ENCODE measurements around the gene CHST11.

The CHST11 gene

DNA sequence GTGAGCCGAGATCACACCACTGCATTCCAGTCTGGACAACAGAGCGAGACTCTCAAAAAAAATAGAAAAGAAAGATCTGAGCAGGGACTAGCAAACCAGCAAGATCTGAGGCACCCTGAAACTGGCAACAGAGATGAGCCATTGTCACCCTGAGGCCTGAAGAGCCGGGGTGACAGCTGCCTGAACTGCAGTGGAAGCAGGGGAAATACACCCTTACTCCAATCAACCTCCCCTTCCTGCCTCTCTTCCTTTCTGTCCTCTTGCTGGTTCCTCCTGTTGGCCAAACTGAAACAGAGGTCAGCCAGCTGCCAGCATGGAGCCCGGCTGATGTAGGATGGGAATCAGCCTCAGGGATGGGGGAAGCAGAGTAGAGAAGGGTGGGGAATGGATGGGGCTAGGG lies 192.0 kb downstream of the CHST11 start:
- no peak for DNase-seq (ENCODE audit: low read depth in 3 of 3, low spot score in 1 of 3)

GRCh38 chr12:104649217-104649824 lies 192.6 kb downstream of the CHST11 start:
- DNase-seq (ENCODE audit: low read depth in 3 of 3, low spot score in 1 of 3): no peak

GRCh38 chr12:104649921-104650320 lies 193.2 kb downstream of the CHST11 start:
- no peak for DNase-seq (ENCODE audit: low read depth in 3 of 3, low spot score in 1 of 3)

DNA sequence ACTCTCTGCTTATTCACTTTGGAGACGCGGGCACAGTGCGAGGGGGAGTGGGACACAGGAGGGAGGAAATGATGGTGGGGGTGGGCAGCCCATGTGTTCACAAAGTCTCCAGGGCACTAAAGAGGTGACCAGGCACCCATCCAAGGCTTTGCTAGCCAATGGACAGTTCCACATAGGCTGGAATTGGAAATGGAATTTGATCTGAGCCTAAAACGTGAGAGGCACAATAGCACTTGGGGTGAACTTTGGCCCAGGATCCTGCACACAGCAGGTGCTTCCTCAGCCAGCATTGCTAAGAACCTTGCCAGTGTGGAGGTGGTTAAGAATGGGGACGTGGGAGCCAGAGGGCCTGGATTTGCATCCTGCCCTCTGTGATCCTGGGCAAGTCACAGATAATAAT lies 193.8 kb downstream of the CHST11 start:
- no peak for DNase-seq (ENCODE audit: low read depth in 3 of 3, low spot score in 1 of 3)

- DNase-seq (ENCODE audit: low read depth in 3 of 3, low spot score in 1 of 3): no peak
These were observed 195.1 kb downstream of the CHST11 start for GRCh38 chr12:104651811-104652210.

DNA sequence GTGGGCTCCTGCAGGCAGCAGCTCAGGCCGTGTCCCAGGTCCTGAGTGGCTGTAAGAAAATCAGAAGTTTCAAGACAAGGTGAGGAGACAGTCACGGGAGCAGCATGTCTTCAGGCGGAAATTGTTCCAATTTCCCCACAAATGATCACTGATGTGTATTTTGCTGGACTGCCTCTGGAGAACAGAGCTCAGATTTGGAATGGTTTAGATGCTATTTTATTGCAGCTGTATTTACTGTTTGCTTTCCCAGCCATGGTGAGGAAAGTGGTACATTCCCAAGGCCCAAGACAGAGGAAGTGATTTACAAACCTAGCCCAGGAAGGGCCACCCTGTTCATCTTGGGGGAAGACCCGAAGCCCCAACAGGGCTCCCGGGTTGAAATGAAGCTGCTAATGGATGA lies 195.6 kb downstream of the CHST11 start:
- DNase-seq (ENCODE audit: low read depth in 3 of 3, low spot score in 1 of 3): no peak

- no peak for DNase-seq (ENCODE audit: low read depth in 3 of 3, low spot score in 1 of 3)
These were observed 196.2 kb downstream of the CHST11 start for GRCh38 chr12:104652910-104653309.

DNA sequence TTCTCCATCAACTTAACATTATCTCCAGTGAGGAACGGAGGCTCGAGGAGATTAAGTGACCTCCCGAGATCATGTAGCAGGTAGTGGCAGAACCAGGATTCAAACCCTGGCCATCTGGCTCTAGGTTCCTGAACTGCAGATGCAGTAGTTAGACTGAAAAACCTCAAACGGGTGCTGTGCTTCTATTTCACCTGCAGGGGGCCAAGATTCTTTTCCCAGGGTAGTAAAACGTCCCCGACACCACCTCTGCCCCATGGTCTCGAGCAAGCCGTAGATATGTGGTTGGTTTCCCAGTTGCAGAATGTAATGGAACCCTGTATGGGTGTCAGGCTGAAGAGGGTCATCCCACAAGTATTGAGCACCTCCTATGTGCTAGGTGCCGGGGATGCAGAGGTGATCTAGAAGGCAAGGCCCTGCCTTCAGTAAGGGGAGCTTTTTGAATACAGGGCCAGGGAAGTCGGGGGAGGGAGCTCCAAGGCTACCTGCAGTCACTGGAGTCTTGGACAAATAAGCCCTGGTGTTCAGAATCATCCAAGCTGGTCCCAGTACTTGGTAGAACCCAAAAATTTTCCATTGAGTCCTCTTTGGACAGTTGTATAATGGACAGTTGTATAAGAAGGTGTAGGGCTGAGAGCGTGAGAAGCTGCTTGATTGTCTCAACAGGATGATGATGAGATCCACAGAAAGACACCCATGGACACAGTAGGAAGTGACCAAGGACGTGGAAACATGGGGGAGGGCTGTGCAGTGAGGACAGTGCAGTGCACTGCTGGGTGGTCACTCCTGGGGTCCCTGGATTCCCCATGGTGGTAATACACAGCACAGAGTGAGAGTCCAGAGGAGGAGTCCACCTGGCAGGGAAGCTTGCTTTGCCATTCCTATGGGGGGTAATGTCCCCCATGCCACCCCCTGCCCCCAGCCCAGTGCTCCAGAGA lies 197.2 kb downstream of the CHST11 start:
- DNase-seq (ENCODE audit: low read depth in 3 of 3, low spot score in 1 of 3): no peak

GRCh38 chr12:104654665-104655609 lies 198.2 kb downstream of the CHST11 start:
- no peak for DNase-seq (ENCODE audit: low read depth in 3 of 3, low spot score in 1 of 3)

DNA sequence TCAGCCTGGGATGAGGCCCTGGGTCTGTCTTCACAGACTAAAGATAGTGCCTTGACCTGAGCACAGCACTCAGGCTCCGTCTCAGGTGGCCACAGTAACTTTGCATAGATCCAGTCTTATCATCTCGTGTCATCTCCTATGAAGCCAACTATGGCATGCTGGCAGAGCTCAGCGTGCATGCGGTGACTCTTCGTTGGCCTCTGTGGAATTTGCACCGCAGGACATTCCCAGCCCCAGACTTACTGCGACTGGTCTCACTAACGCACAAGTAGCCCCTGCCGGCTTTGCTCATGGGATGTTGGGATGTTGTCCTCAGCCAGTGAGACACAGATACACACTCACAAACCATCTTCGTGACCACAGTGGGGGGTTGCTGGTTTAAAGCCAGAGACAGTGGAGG lies 199.6 kb downstream of the CHST11 start:
- DNase-seq (ENCODE audit: low read depth in 3 of 3, low spot score in 1 of 3): no peak

DNA sequence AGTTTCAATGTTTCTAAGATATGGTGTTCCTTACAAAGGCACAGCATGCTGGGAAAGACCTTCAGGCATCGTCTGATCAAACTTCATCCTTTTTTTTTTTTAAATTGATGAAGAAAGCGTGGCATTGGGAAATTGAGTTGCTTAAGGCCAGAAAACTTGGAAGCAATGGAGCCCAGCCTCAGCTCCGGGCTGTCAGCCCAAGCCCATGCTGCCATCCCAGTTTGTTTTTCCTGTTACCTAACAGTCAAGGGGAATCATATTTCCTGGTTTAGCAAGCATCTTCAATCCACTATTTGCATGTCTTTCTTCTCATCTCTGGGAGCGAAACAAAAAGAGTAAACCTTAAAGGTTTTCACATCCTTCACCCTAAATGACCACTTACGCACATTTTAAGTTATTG lies 200.2 kb downstream of the CHST11 start:
- DNase-seq (ENCODE audit: low read depth in 3 of 3, low spot score in 1 of 3): no peak

- no peak for DNase-seq (ENCODE audit: low read depth in 3 of 3, low spot score in 1 of 3)
These were observed 201.2 kb downstream of the CHST11 start for GRCh38 chr12:104657726-104658484.

- DNase-seq (ENCODE audit: low read depth in 3 of 3, low spot score in 1 of 3): no peak
These were observed 202.3 kb downstream of the CHST11 start for GRCh38 chr12:104659058-104659457.

GRCh38 chr12:104662203-104662602 lies 205.5 kb downstream of the CHST11 start:
- DNase-seq (ENCODE audit: low read depth in 3 of 3, low spot score in 1 of 3): no peak

GRCh38 chr12:104662908-104663307 lies 206.2 kb downstream of the CHST11 start:
- DNase-seq (ENCODE audit: low read depth in 3 of 3, low spot score in 1 of 3): no peak

- DNase-seq (ENCODE audit: low read depth in 3 of 3, low spot score in 1 of 3): no peak
These were observed 207.6 kb downstream of the CHST11 start for GRCh38 chr12:104664351-104664750.

DNA sequence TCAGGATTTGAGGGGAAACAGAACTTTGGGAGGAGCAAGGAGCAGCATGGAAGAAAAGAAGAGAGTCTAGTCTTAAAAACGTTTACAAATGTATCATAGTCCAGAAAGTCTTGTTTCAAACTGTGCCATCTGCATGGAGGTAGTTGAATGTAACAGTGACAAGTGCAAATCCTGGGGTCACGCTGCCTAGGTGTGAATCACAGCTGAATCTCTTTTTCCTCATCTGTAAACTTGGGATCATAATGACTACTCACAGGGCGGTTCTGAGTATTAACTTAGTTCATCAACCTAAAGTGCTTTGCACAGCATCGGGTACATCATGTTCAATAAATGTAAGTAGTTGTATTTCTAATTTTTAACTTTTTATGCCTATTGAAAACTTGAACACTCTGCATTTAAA lies 208.5 kb downstream of the CHST11 start:
- DNase-seq (ENCODE audit: low read depth in 3 of 3, low spot score in 1 of 3): no peak

DNA sequence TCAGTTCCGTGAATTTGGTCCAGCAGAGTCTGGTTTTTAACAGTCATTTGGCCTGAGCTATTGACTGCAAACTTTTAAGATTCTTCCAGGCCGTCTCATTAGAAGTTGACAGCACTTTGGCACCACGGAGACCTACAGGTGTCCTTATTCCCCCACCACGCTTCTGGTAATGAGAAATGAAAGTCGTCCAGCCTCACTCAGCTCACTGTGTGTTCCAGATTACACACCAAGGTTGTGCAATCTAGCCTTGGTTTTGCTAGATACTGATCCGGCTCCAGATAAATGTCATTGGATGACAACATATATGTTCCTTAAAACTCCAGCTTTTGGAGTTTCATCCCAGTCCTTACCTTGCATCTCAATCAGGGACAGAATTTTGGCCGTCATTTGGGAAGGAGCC lies 210.4 kb downstream of the CHST11 start:
- no peak for DNase-seq (ENCODE audit: low read depth in 3 of 3, low spot score in 1 of 3)

- DNase-seq (ENCODE audit: low read depth in 3 of 3, low spot score in 1 of 3): no peak
These were observed 211.5 kb downstream of the CHST11 start for GRCh38 chr12:104668274-104668718.

DNA sequence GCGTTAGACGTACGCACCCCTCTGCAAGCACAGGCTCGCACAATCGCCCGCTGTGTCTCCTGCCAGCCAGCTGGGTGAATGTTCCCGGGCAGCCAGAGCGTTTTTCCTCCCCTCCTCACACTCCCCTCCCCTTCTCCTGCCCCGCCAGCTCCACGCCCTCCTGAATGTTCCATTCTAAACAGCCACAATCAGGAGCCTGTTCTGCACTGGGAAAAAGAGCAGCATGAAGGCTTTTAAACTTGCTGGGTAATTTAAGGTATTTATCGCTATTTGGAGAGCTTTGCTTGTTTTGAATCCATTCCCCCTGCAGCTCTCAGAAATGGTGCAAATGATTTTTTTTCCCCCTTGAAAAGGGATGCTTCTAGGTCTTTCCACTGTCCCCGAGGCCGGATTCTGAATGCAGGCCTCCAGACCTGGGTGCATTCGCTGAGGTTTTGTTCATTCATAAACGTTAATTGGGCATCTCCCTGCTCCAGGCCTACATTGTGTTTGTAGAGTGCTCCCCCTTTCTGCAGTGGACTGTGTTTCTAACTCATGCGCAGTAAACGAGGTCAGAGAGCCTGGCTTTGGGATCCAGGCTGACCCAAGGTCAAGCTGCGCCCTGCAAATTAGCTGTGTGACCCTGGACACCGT lies 212.5 kb downstream of the CHST11 start:
- no peak for DNase-seq (ENCODE audit: low read depth in 3 of 3, low spot score in 1 of 3)

Data from stimulated activated CD4-positive, alpha-beta T cell treated with anti-CD3 and anti-CD28 coated beads, TNF-alpha, amount 100 ng/mL, for 1 hour (primary cell).